DMS 273 (cell line): ENCODE data around the gene CDK4.

Experiments
- DNase-seq: peaks from one replicate; lab custom pipeline; 2025; ENCODE audit not compliant: unreplicated experiment; lab: John Stamatoyannopoulos, UW

CDK4 gene

DNA sequence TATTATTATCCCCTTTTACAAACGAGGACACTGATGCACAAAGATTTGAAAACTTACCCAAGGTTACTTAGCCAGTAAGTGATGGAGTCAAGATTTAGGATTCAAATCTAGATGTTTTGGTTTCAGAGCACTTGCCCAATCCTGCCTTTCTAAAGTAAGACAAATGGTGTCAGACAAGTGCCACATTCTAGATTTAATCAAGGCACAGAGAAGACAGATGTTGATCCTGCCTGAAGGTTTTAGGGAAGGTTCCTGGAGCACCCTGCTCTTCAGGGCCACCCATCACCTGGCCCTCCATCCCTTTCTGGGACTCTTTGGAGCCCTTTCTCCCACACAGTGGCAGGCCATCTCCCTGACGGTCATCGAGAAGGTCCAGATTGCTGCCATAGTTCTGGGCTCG is 5.7 kb upstream of the CDK4 start:
- no peak for DNase-seq

DNA sequence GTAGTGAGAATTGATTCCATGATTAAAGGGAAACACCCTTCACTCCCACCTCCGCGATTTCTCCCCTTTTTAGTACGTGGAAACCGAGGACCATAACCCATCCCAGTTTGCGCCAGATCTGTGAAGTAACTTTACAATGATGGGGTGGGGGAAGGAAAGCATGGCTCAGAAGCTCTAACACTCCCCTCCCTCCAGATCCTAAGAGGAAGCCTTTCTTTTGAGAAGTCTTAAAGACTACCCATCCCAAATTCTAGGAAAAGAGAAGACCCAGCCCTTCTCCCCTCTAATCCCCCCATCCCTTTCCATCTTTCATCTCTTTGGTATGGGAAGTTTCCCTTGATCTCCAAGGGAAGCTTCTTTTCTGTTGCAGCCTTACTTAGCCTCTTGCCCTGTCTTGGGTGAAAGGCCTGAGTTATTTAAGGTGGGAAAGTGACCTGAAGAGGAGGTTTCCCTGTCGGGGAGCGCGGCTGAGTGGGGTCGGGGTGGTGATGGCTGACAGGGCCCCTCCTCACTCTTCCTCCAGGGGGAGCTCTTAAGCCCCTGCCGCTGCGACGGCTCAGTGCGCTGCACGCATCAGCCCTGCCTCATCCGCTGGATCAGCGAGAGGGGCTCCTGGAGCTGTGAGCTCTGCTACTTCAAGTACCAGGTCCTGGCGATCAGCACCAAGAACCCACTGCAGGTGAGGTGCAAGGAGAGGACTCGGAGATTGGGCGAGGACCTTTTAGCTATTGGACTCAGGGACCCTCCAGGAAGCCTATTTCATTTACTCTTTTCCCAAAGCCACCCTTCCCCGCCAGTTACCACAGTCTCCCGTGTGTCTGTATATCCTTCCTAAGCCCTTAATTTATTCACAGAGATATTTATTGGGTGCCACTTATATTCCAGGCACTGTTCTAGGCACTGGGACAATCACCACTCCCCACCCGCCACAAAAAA is 4.6 kb upstream of the CDK4 start:
- peak; percentile 28 for DNase-seq

DNA sequence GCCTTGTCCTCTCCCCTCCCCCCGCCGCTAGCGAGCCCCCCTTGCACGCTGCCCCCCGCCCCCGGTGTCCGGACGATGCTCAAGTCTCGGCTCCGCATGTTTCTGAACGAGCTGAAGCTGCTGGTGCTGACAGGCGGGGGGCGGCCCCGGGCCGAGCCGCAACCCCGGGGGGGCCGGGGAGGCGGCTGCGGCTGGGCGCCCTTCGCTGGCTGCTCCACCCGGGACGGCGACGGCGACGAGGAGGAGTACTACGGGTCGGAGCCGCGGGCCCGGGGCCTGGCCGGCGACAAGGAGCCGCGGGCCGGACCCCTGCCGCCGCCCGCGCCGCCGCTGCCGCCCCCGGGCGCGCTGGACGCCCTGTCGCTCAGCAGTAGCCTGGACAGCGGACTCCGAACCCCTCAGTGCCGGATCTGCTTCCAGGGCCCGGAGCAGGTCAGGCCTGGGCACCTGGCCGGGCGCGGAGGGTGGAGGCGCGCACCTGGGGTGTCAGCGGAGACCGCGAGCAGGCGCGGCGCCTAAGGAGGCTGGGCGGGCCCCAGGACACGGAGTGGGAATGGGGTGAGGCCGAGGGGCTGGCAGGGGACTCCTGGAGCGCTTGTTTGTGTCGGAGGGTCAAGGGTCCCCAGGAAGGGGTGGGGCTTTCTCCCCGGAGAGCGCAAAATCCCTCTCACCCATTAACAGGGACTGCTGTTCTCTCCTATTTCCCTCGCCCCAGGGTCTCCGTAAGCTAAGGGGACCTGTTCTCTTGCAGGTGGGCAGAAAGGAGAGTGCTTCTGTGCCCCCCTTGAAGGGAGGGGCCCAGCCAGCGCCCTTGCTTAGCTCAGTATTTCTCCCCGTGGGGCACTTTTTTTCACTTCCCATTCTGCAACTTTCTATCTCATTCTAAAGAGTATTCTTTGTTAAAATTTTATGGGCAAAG is 3.6 kb upstream of the CDK4 start:
- DNase-seq = peak; percentile 34

DNA sequence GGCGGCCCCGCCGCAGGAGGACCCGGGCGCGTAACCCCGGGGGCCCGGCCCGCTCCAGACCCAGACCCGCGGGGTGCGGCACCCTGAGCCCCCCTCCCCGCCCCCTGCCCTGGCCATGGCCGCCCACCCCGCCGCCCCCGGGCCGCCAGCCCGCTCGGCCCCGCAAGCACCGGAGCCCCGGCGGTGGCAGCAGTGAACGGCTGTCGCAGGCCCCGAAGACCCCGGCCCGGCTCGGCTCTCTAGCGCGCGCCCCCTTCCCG is 3.0 kb upstream of the CDK4 start:
- DNase-seq = no peak

DNA sequence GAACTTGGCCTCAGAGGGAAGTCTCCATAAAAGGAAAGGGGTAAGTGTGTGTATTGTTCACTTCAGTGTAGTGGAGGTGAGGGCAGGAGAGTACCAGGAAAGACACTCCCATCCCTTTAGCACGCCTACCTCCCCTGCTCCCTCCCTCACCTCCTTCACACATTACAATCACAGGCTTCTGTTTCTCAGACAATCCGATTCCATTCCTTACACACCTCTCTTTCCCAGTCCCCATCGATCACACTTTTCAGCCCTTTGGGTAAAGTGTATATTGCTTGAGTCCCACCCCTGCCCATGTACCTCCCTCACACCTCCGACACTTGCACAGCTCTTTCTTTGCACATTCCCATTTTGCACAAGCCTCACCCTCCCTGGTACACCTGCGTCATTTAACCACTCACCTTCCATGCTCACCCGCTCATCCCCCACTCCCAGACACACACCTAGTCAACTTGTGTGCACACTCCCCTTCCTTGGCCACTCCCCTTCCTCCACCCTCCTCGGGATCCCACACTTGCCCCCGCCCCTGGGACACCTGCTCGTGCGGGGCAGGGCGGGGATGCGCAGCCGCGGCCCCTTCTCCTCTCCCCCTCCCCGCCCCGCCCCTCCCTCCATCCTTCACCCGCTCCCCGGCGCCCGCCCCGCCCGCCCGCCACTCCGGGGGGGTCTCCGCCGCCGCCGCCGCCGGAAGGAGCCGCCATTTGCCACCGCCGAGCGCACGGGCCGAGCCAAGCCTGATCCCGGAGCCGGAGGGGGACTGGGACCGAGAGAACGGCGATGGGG is 2.5 kb upstream of the CDK4 start, which contains the start of gene MARCHF9:
Gene MARCHF9, plus strand, starts transcription at position 693 of the 783 bp plus-strand sequence. CDS start 426 bp downstream, outside the sequence.
- peak; percentile 71 for DNase-seq

DNA sequence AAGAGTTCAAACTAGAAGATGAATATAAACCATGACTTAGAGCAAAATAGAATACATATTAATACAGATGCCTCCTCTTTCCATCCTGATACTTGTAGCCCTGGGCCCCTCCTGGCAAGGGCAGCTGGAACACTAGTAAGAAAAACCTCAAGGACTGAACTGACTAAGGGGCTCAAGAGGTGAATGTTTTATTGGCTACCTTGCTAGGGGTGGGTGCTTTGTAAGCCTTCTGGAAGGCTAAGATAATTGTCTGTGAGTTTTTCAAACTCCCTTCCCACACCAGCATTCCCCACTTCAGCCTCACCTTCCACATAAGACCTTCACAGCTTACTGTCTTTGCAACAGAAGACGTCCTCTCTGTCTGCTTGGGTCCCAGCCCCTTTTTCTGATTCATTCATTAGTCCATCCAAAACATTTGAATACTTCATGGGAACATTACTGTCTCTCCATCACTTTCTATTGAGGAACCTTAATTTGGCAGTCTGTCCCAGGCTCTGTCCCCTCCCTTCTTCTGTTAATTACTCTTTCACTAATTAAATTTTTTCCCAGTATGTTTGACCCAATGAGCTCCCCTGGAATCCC is 1.7 kb upstream of the CDK4 start:
- no peak for DNase-seq

DNA sequence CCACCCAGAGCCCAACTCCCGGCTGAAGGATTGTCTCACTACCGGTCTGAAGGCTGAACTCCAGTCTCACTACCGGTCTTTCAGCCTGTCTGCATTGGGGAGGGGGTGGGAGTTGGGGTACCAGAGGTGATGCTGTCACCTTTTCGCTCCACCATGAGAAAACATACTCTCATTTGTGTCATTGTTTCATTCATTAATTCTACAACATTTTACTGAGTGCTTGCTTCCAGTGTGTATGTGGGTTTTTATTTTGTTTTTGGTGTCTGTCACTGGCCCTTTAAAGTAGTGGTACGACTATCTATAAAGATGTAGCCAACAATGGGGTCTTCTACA is 524 bp upstream of the CDK4 start:
- no peak for DNase-seq

DNA sequence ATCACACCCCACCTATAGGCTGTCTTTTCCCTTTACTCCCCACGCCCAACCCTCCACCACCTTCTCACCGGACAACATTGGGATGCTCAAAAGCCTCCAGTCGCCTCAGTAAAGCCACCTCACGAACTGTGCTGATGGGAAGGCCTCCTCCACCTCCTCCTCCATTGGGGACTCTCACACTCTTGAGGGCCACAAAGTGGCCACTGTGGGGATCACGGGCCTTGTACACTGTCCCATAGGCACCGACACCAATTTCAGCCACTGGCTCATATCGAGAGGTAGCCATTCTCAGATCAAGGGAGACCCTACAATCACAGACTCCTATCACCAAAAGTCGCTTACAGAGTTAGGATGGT is 700 bp downstream of the CDK4 start:
- DNase-seq = no peak

DNA sequence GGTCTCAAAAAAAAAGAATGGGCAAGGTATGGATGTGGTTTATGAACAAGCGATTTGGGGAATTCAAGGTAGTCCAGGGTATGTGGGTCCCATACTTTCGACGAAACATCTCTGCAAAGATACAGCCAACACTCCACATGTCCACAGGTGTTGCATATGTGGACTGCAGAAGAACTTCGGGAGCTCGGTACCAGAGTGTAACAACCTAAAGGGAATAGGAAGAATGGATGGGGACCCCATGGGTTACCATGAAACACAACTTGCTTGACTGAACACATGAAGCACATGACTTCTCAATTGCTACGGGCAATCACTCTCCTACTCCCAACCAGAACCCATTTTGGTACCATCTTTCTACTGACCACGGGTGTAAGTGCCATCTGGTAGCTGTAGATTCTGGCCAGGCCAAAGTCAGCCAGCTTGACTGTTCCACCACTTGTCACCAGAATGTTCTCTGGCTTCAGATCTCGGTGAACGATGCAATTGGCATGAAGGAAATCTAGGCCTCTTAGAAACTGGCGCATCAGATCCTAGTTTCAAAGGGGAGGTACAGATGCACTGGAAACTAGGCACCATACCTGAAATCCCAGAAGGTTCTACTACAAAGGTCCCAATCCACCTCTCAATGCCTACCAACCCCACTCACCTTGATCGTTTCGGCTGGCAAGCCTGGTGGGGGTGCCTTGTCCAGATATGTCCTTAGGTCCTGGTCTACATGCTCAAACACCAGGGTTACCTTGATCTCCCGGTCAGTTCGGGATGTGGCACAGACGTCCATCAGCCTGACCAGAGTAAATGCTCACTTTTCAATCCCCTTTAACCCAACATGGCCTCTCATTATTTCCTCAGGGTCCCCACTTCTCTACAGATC is 1.3 kb downstream of the CDK4 start:
- DNase-seq = no peak

DNA sequence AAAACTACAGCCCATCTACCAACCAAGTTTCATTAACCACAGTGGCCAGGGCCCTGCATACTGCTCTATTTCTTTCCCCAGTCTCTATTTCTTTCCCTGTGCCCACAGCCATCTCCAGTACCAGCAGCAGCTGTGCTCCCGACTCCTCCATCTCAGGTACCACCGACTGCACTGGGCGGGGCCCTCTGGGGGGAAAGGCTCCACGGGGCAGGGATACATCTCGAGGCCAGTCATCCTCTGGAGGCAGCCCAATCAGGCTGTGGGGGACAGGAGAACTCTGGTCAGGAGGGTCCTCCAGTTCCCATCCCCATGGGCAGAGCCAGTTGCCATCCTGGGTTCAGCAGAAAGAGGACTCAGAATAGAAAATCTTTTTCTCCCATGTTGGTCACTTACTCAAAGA is 3.0 kb downstream of the CDK4 start:
- DNase-seq = no peak

DNA sequence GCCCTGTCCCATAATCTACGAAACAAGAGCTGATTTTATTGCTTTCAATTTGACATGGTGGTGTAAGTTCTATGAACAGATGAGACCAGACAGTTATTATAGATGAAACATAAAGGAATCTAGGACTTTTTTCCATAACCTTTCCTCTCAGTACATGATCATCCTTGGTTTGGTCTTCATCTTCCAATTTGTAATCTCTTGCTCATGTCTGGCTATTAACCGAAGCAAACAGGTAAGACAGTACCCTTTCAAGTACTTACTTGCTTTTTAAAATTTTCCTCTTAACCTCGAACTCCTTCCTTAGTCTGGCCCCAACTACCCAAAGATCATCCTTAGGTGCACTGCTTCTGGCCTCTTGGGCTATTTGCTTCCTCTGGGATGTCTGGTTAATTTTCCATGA is 6.1 kb downstream of the CDK4 start:
- no peak for DNase-seq

DNA sequence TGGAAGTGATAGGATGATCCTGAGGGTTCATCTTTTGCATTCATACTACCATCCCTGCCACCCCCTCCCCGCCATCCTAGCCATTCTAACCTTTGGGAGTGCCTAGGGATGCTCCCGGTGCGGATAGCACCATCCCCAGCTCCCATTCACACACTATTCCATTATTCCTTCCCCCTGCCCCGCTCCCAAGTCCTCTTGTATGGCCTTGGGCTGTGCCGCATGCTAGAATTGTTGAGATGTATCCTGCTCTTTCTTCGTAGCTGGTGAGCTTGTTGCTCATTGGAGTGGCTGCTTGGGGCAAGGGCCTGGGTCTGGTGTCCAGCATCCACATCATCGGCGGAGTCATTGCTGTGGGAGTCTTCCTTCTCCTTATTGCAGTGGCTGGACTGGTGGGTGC is 6.6 kb downstream of the CDK4 start:
- no peak for DNase-seq

DNA sequence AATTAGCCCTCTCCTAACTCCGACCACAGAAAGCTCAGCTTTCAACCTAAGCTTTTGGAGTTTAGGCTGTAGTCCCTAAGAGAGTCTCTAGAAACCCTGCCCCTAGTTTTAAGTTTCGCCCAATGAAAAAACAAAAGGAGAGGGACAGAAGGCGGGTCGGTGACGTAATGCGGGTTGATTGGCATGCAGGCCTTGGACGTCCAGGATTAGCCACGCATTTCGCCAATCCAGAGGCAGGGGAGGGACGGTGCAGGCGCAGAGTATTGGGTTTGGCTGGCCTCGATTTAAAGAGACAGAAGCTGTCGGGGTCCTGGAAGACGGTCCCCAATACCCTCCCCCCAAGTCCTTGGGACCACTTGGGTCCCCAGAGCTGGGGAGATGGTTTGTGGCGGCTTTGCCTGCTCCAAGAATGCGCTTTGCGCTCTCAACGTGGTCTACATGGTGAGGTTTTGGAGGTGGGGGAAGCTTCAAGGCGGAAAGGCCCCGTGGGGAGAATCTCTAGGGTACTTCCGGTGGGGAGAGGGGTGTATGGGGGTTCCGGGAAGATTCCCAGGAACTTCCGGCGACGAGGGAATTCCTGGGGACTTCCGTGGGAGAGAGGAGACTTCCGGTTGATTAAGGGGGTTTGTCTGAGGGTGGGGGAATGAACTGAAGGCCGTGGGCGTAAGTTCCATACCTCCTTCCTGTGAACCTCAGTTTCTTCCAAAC is 7.2 kb downstream of the CDK4 start, which contains the start of gene TSPAN31:
Gene TSPAN31, plus strand, starts transcription at position 263 of the 708 bp plus-strand sequence. Its CDS starts 116 bp downstream, at position 379.
- peak; percentile 97 for DNase-seq

DNA sequence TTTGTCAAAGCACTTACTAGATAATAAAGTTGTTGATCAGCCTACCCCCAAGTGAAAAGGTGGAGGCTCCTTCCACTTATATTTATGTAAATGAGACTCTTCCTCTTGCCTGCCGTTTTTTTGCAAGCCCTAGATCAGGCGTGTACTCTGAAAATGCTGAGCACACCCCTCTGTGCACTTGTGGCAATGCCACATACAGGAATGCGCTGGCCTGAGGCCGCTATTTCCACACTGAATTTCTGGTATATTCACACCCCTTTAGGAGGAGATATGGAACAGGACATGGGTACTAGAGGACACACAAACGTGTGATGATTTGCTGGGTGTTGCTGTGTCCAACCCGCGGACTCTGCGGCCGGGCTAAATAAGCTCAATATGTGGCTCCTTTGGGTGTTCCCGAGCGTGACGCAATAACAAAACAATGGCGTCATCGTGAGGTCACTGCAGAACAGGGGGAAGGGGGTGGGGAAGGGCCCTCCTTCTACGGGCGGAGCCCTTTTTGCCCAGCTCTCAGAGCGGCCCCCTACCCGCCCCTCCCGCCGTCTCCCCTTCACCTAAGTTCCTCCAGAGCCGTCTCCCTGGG is 7.8 kb downstream of the CDK4 start:
- peak; percentile 92 for DNase-seq

DNA sequence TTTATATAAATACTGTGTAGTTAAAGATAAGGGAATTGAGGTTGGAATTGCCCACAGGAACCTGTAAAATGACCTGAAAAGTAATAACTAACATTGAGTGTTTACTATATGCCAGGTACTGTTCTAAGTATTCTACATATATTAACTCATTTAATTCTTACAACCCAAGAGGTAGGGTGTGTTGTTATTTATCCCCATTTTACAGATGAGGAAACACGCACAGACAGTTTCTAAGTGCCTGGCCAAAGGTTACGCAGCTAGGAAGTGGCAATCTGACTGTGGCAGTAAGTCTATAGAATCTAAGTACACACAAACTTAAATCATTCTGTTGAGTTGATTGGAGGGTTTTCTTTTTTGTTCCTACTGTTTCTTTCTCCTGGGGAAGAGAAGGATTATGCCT is 8.3 kb downstream of the CDK4 start:
- no peak for DNase-seq

DNA sequence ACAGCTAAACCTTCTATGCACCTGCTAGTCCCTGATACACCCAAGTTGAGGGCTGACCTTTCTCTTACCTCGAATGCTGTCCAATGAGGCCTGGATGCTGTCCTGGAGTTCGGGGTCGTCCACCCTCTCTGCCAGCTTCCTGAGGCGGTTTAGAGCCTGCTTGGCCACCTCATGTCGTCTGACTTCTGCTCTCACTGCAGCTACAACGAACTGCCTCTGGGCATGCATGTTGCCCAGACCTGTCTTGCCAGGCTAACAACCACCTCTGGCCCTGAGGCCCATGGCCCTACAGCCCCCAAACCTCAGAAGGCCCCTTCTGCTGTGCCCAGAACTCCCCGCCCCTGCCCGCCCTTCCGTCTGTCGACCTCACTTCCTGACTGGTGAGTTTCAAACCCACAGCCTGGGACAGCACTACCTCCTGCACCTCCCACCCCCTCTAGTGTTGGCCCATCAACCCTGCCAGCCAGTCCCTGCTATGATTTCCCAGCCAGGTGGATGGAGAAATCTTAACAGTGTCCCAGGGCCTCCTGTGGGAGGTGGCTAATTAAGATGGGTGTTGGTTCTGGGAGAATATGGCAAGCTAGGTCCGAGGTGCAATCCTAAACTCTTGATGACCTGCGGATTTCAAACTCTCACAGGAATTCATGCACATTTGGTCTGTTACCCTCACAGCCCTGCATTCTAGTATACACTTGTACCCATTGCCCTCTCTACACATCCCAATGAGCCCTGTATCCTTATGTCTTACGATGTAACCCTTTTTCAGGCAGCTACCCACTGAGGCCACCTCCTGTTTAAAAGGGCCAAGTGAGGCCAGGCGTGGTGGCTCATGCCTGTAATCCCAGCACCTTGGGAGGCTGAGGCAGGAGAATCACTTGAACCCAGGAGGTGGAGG is 10.0 kb downstream of the CDK4 start:
- no peak for DNase-seq

DNA sequence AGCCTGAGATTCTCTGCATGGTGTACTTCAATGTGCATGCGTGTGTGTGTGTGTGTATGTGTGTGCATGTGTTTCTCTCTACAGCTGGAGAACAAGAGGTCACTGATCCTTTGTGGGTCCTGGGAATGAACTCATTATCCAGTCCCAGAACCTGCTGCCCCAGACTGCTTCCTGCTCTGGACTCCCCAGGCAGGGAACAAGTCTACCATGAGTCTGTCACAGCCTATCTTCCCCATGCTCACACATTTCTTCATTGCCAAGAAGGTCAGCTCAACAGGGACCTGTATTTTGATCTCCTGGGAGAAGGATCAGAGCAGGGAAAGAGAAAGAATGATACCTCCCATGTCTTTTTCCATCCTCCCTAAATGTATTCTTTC is 10.7 kb downstream of the CDK4 start:
- DNase-seq = no peak
